PFSK-1 (cell line): ENCODE results near the gene APOL4.

Experiments used
- FOXP2 ChIP-seq: optimal IDR thresholded peaks from 2 replicates; pipeline ENCODE3; 2011; ENCODE audit warnings: borderline replicate concordance, control low read depth, inconsistent platforms; ENCODE audit not compliant: insufficient read depth; ENCODE audit errors: extremely low read length, extremely low read depth
- POLR2AphosphoS5 ChIP-seq: IDR thresholded peaks from 2 replicates; pipeline ENCODE4 v1.6.1; 2012; ENCODE audit warnings: low read depth, mild to moderate bottlenecking, control low read depth, low read length, moderate library complexity
- SIN3A ChIP-seq: IDR thresholded peaks from 2 replicates; pipeline ENCODE4 v1.6.1; 2012; ENCODE audit warnings: mild to moderate bottlenecking, low read length, moderate library complexity, borderline replicate concordance; ENCODE audit not compliant: insufficient read depth
- TAF1 ChIP-seq: IDR thresholded peaks from 2 replicates; pipeline ENCODE4 v1.6.1; 2012; ENCODE audit warnings: low read length, control low read depth, borderline replicate concordance; ENCODE audit not compliant: insufficient read depth
- TF ChIP-seq, protein P1 (sequence below), 2 experiments: IDR thresholded peaks; 2 replicates each; pipeline versions ENCODE4 v1.6.1 to v1.8.0; 2011 to 2012; ENCODE audit warnings: low read depth in 2 of 2, low read length in 2 of 2, control low read depth in 1 of 2, inconsistent platforms in 1 of 2, mild to moderate bottlenecking in 1 of 2, moderate library complexity in 1 of 2; ENCODE audit not compliant: insufficient read depth in 1 of 2

APOL4 gene

DNA sequence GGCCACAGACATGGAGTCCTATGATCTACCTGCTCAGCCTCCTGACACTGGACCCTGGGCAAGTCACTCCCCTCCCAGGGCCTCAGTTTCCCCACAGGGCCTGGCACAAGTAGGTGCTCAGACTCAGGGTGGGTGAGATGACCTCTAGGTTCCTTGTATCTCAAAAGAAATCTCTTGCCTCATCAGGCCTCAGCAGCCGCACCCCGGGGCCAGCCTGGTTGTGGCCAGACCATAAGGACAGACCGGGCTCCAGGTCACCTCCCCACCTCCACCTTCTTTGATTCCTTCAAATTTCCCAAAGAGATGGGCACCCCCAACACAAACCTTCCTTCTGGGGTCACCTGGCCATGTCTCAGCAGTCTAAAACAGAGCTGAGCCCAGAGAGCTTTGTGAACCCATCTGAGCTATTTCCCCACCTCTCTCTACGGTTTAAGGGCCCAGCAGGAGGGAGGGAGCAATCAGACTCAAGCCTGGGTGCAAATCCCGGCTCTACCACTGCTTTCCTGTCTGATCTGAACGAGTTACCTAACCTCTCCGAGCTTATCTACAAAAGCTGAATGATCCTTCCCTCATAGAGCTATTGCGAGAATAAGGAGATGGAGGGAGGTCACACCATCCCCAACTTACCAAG, 2.5 kb upstream of the APOL4 start:
- TF ChIP-seq SIN3A: no peak
- no peak for TF ChIP-seq TAF1
- TF ChIP-seq POLR2AphosphoS5: no peak
- TF ChIP-seq, protein P1, sequence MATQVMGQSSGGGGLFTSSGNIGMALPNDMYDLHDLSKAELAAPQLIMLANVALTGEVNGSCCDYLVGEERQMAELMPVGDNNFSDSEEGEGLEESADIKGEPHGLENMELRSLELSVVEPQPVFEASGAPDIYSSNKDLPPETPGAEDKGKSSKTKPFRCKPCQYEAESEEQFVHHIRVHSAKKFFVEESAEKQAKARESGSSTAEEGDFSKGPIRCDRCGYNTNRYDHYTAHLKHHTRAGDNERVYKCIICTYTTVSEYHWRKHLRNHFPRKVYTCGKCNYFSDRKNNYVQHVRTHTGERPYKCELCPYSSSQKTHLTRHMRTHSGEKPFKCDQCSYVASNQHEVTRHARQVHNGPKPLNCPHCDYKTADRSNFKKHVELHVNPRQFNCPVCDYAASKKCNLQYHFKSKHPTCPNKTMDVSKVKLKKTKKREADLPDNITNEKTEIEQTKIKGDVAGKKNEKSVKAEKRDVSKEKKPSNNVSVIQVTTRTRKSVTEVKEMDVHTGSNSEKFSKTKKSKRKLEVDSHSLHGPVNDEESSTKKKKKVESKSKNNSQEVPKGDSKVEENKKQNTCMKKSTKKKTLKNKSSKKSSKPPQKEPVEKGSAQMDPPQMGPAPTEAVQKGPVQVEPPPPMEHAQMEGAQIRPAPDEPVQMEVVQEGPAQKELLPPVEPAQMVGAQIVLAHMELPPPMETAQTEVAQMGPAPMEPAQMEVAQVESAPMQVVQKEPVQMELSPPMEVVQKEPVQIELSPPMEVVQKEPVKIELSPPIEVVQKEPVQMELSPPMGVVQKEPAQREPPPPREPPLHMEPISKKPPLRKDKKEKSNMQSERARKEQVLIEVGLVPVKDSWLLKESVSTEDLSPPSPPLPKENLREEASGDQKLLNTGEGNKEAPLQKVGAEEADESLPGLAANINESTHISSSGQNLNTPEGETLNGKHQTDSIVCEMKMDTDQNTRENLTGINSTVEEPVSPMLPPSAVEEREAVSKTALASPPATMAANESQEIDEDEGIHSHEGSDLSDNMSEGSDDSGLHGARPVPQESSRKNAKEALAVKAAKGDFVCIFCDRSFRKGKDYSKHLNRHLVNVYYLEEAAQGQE (IDR thresholded peaks at IDR 0.05; ENCODE audit: insufficient read depth in 1 of 2, low read depth in 2 of 2, low read length in 2 of 2): no peak
- TF ChIP-seq FOXP2: no peak

DNA sequence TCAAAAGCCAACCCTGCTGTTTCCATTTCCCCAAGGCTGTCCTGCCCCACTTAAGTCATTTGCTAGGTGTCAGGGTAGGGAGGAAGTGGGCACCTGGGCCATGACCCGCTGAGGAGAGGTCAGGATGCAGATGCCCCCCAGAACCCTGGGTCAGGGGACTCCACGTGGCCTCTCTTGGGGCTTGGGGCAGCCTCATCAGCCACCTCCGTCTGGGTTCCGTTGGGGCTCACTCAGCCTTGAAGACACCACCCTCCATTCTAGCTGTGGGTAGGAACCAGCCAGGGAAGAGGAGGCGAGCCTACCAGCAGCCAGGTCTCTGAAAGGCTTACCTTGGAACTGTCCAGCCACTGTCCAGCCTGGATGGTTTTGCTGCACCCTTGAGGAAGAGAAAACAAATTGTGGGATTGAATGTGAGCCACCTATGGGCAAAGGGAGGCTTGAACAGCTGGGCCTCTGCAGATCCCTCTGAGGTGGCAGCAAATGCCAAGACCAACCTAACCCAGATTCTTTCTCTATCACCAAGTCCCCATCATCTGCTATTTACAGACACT, 2.5 kb downstream of the APOL4 start:
- TF ChIP-seq SIN3A: no peak
- TF ChIP-seq, protein P1 (IDR thresholded peaks at IDR 0.05; ENCODE audit: insufficient read depth in 1 of 2, low read depth in 2 of 2, low read length in 2 of 2): peak; percentile 29 to 75; a peak in 2 of 4 replicates

DNA sequence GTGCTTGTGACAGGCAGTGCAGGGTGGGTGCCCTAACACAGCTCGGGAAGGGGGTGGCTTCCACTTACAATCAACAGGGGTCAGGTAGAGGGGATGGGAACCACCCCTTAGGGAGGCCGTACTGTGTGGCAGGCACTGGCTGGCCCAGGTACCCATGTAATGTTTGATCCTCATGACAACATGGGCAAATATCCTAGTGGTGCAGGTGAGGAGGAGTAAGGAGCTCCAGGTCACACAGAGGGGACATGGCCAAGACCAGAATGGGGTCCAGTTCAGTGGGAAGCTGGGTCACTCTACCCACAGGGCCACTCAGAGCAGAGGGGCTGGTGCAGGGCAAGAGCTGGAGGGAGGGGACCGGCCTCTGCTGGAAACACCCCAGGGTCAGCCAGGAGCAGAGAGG, 3.1 kb downstream of the APOL4 start:
- TF ChIP-seq POLR2AphosphoS5 (no peak), FOXP2 (no peak), TAF1 (no peak), SIN3A (no peak)
- TF ChIP-seq, protein P1 (IDR thresholded peaks at IDR 0.05; ENCODE audit: insufficient read depth in 1 of 2, low read depth in 2 of 2, low read length in 2 of 2): no peak

DNA sequence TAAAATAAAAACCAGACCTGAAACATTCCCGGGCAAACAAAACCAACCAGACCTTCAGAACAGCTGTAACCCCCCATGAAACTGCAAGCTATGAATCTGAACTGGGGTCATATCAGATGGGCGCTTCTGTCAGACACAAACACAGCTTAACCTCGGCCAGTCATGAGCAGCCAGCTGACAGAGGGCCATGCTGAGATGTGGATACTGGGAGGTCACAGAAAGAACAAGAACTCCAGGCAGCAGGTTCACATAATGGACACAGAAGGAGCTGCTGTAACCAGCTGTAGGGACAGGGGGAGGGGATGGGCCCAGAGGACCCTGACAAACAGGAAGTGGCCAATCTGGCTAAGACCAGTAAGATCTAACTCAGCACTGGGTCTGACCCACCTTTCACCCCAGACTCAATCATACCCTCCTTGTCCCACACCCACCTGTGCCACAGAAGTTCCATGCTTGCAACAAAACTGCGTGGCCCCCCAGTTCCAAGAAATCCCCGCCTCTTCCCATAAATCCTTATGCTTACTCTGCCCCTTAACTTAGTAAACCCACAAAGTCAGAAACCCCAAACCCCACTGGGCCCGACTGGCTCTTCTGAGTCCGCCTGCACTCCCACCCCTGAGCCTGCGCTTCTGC, 4.0 kb downstream of the APOL4 start:
- no peak for TF ChIP-seq TAF1
- TF ChIP-seq SIN3A: no peak
- no peak for TF ChIP-seq FOXP2
- TF ChIP-seq, protein P1 (IDR thresholded peaks at IDR 0.05; ENCODE audit: insufficient read depth in 1 of 2, low read depth in 2 of 2, low read length in 2 of 2): no peak
- TF ChIP-seq POLR2AphosphoS5: no peak
